Measurements from ENCODE around the gene FGF12. TPM values are rescaled to one million over a fixed set of nuclear protein-coding genes. Genes with fewer than 3 reads are reported as not detected.
A peak's percentile ranks its signal among the peaks of the same experiment; 100 is the strongest.

Gene FGF12
- polyA plus RNA-seq, 2 of the 4 experiments (the other 2 are of a cell fraction) = 0.63 to 1.1 TPM

DNA sequence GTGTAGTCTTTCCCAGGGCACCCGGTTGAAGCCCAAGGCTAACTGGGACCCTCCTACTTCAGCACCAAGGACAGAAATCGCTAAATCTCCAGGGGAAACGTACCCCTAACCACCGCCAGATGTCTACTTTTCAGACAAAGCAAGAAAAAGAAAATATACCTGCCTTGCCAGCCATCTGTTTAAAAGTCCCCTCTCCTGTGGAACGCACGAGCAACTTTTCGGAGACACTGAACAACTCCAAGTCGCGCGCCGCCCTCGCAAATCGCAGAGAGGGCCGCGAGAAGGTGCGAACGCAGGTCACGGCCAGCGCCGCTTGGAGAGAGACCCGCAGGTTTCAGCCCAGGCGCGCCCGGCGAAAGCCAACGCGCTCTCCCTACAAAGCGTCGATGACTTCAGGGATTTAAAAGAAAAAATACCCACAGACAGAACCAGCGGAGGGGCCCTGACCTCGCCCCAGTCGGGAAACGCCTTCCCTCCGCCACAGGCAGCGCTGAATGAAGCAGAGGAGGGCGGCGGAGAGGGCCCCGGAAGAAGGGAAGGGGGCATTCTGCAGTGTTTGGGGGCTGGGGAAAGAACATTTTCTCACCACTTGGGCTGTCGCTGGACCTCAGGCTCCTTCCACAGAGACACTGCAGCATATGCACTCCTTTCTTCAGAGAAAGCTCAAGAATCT lies 213.1 kb downstream of the FGF12 start:
- 10% methylated on average over 30 of the region's 39 CpGs for WGBS (ENCODE audit: missing lambda C conversion rate)
- POLR2A ChIA-PET = no interaction called here
- peak; percentile 62 to 70; a peak in 4 of 6 replicates for ATAC-seq

DNA sequence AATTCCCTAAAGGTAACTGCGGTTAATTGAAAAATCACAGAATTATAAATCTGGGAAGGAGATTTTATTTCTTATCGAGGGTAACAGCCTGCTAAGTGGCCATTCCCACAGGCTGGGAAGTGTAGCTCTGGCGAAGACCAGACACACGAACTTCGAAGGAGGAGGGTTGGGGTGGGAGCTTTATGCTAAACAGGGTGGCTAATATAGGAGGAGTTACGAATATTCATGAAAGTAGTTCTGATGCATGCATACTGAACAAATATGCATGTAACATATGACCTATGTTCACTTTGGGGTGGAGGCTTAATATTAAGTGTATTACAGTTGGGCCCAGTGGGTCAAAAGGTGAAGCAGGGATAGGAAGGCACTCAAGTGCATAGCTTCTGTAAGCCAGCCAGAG lies 221.6 kb downstream of the FGF12 start:
- 21% methylated on average over 6 of the region's 6 CpGs for WGBS (ENCODE audit: missing lambda C conversion rate)
- POLR2A ChIA-PET = no interaction called here
- CTCF ChIA-PET = interaction anchor here (1.3 kb wide), 1 partner anchor 39 kb away, joined by 5 read pairs; no protein-coding TSS in a partner anchor
- no peaks in the 10 kb centered on the region for H3K9me3 ChIP-seq
- no peak overlapping the region for H3K27ac ChIP-seq
- no peak for ATAC-seq
- no peak for DNase-seq (ENCODE audit: low read depth in 1 of 2, low spot score in 1 of 2)
- TF ChIP-seq EHF (CRISPR knock-in tag; IDR thresholded peaks at IDR 0.05) (no peak), CHD4 (IDR thresholded peaks at IDR 0.05; ENCODE audit: borderline replicate concordance) (no peak), POLR2A (IDR thresholded peaks at IDR 0.05; ENCODE audit: low read length) (no peak), NPAS2 (CRISPR knock-in tag; IDR thresholded peaks at IDR 0.05; ENCODE audit: borderline replicate concordance) (no peak), BHLHE40 (IDR thresholded peaks at IDR 0.05; ENCODE audit: low read depth, low read length) (no peak)
- no peak overlapping the region for H3K4me2 ChIP-seq
- no peak overlapping the region for H3K4me3 ChIP-seq
- no peak for FAIRE-seq
- no peaks in the 10 kb centered on the region for H3K4me1 ChIP-seq

More for the DNA sequence above, 213.1 kb downstream of the FGF12 start:
- peak; percentile 9 to 12 for DNase-seq (ENCODE audit: low read depth in 1 of 2, low spot score in 1 of 2)
- no peak for FAIRE-seq
- Histone ChIP-seq H3K27ac (no peak overlapping the region), H3K4me2 (peak overlapping the region; percentile 72), H3K9me3 (no peaks in the 10 kb centered on the region), H3K4me1 (0 out of 3 replicates have a peak, but pooled peaks cover 7% of the 10 kb centered on the region), H3K4me3 (peak overlapping the region; percentile 38)
- CTCF ChIA-PET = no interaction called here
- TF ChIP-seq, protein P1, sequence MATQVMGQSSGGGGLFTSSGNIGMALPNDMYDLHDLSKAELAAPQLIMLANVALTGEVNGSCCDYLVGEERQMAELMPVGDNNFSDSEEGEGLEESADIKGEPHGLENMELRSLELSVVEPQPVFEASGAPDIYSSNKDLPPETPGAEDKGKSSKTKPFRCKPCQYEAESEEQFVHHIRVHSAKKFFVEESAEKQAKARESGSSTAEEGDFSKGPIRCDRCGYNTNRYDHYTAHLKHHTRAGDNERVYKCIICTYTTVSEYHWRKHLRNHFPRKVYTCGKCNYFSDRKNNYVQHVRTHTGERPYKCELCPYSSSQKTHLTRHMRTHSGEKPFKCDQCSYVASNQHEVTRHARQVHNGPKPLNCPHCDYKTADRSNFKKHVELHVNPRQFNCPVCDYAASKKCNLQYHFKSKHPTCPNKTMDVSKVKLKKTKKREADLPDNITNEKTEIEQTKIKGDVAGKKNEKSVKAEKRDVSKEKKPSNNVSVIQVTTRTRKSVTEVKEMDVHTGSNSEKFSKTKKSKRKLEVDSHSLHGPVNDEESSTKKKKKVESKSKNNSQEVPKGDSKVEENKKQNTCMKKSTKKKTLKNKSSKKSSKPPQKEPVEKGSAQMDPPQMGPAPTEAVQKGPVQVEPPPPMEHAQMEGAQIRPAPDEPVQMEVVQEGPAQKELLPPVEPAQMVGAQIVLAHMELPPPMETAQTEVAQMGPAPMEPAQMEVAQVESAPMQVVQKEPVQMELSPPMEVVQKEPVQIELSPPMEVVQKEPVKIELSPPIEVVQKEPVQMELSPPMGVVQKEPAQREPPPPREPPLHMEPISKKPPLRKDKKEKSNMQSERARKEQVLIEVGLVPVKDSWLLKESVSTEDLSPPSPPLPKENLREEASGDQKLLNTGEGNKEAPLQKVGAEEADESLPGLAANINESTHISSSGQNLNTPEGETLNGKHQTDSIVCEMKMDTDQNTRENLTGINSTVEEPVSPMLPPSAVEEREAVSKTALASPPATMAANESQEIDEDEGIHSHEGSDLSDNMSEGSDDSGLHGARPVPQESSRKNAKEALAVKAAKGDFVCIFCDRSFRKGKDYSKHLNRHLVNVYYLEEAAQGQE (IDR thresholded peaks at IDR 0.05) = peak; percentile 88
- TF ChIP-seq CBX8 (IDR thresholded peaks at IDR 0.05) = no peak
- no peak for TF ChIP-seq ZFP36 (IDR thresholded peaks at IDR 0.05; ENCODE audit: borderline replicate concordance, partially characterized antibody)
- no peak for TF ChIP-seq CEBPB (IDR thresholded peaks at IDR 0.05)
- TF ChIP-seq, protein P2, sequence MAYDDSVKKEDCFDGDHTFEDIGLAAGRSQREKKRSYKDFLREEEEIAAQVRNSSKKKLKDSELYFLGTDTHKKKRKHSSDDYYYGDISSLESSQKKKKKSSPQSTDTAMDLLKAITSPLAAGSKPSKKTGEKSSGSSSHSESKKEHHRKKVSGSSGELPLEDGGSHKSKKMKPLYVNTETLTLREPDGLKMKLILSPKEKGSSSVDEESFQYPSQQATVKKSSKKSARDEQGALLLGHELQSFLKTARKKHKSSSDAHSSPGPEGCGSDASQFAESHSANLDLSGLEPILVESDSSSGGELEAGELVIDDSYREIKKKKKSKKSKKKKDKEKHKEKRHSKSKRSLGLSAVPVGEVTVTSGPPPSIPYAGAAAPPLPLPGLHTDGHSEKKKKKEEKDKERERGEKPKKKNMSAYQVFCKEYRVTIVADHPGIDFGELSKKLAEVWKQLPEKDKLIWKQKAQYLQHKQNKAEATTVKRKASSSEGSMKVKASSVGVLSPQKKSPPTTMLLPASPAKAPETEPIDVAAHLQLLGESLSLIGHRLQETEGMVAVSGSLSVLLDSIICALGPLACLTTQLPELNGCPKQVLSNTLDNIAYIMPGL (CRISPR knock-in tag; IDR thresholded peaks at IDR 0.05; ENCODE audit: borderline replicate concordance) = no peak
- TF ChIP-seq HDAC2 (IDR thresholded peaks at IDR 0.05) = no peak
- no peak for TF ChIP-seq EP300 (IDR thresholded peaks at IDR 0.05)

DNA sequence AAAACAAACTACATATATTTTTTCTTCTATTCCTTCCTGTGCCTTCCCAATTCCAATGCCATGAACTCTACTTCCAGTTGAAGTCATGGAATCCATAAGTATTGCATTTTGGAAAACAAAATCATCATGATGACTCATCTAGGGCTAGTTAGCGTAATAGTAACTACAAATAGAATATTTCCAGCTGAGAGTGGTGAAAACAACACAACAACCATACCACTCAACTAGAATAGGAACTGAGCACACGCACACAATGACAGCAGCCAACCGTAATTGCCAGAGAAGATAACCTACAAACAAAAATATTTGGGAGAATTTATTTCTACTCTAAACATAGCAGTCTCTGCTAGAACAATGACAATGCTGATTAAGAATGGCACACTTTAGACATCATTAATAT lies 225.9 kb downstream of the FGF12 start:
- Histone ChIP-seq H3K9me3 (no peaks in the 10 kb centered on the region), H3K4me1 (no peaks in the 10 kb centered on the region), H3K4me2 (no peak overlapping the region), H3K4me3 (no peak overlapping the region), H3K27ac (no peak overlapping the region)
- ATAC-seq (no peak), DNase-seq (ENCODE audit: low read depth in 1 of 2, low spot score in 1 of 2) (no peak), FAIRE-seq (no peak)
- CTCF ChIA-PET = no interaction called here
- TF ChIP-seq FOSL2 (IDR thresholded peaks at IDR 0.05) = no peak
- TF ChIP-seq FOSL2 (CRISPR knock-in tag; IDR thresholded peaks at IDR 0.05) = peak; percentile 20; the same call in 1 of the 2 replicates
- TF ChIP-seq CBX8 (IDR thresholded peaks at IDR 0.05) = no peak
- 7% methylated on average over 3 of the region's 3 CpGs for WGBS (ENCODE audit: missing lambda C conversion rate)
- POLR2A ChIA-PET = no interaction called here

Data from A549 (cell line).